H9 (cell line): ENCODE measurements around the gene SIM1. TPM values are rescaled to one million over a fixed set of nuclear protein-coding genes. Genes with fewer than 3 reads are reported as not detected.

ENCODE experiments used
- DNase-seq: peaks from one replicate; pipeline ENCODE4 v3.0.0-alpha.2; 2017
- H2AFZ ChIP-seq: one replicate; pipeline ENCODE4 v1.6.1; 2013; ENCODE audit warnings: mild to moderate bottlenecking, low read length, control low read depth, moderate library complexity
- H2AK5ac ChIP-seq: 2 replicates; pipeline ENCODE4 v1.6.1; 2013; ENCODE audit warnings: low read length, control low read depth, mixed read lengths; ENCODE audit not compliant: insufficient read length
- H2BK120ac ChIP-seq: one replicate; pipeline ENCODE4 v1.6.1; 2013; ENCODE audit warnings: low read depth, mild to moderate bottlenecking, low read length, control low read depth, inconsistent platforms; ENCODE audit not compliant: poor library complexity, severe bottlenecking
- H2BK12ac ChIP-seq: 2 replicates; pipeline ENCODE4 v1.6.1; 2013; ENCODE audit warnings: low read length, control low read depth, mixed read lengths, low read depth; ENCODE audit not compliant: insufficient read length
- H2BK15ac ChIP-seq: 2 replicates; pipeline ENCODE4 v1.6.1; 2013; ENCODE audit warnings: low read depth, low read length, control low read depth
- H2BK20ac ChIP-seq: one replicate; pipeline ENCODE4 v1.6.1; 2013; ENCODE audit warnings: low read depth, mild to moderate bottlenecking, low read length, control low read depth, inconsistent platforms; ENCODE audit not compliant: poor library complexity, severe bottlenecking
- H2BK5ac ChIP-seq: 2 replicates; pipeline ENCODE4 v1.6.1; 2013; ENCODE audit warnings: low read length, control low read depth, mixed read lengths; ENCODE audit not compliant: insufficient read length
- H3K14ac ChIP-seq: 2 replicates; pipeline ENCODE4 v1.6.1; 2013; ENCODE audit warnings: low read length, control low read depth; ENCODE audit not compliant: insufficient read depth
- H3K18ac ChIP-seq: 2 replicates; pipeline ENCODE4 v1.6.1; 2013; ENCODE audit warnings: low read depth, mild to moderate bottlenecking, mixed read lengths, low read length, control low read depth; ENCODE audit not compliant: insufficient read length
- H3K23ac ChIP-seq: 2 replicates; pipeline ENCODE4 v1.6.1; 2013; ENCODE audit warnings: low read length, control low read depth, mixed read lengths, low read depth; ENCODE audit not compliant: insufficient read length
- H3K23me2 ChIP-seq: 2 replicates; pipeline ENCODE4 v1.6.1; 2013; ENCODE audit warnings: low read depth, mild to moderate bottlenecking, mixed read lengths, low read length, control low read depth; ENCODE audit not compliant: insufficient read length, poor library complexity, severe bottlenecking
- H3K27ac ChIP-seq: 2 replicates; pipeline ENCODE4 v1.5.1; 2013; ENCODE audit warnings: low read length, control low read depth, mixed read lengths, low read depth; ENCODE audit not compliant: insufficient read length
- H3K27me3 ChIP-seq: 2 replicates; pipeline ENCODE4 v1.6.1; 2013; ENCODE audit warnings: low read length, control low read depth, inconsistent platforms; ENCODE audit not compliant: insufficient read depth
- H3K4ac ChIP-seq: 2 replicates; pipeline ENCODE4 v1.6.1; 2013; ENCODE audit warnings: low read depth, mild to moderate bottlenecking, control low read depth, inconsistent platforms, low read length, moderate library complexity
- H3K4me1 ChIP-seq: 2 replicates; pipeline ENCODE4 v1.6.1; 2013; ENCODE audit warnings: low read length, control low read depth, inconsistent platforms; ENCODE audit not compliant: insufficient read depth
- H3K4me2 ChIP-seq: 2 replicates; pipeline ENCODE4 v1.6.1; 2013; ENCODE audit warnings: low read length, control low read depth, mixed read lengths; ENCODE audit not compliant: insufficient read length, insufficient read depth
- H3K56ac ChIP-seq: 2 replicates; pipeline ENCODE4 v1.6.1; 2013; ENCODE audit warnings: low read depth, mild to moderate bottlenecking, mixed read lengths, low read length, control low read depth; ENCODE audit not compliant: insufficient read length
- H3K79me1 ChIP-seq: 2 replicates; pipeline ENCODE4 v1.6.1; 2013; ENCODE audit warnings: low read depth, mild to moderate bottlenecking, moderate library complexity, low read length, control low read depth, inconsistent platforms; ENCODE audit not compliant: insufficient read depth, poor library complexity, severe bottlenecking
- H3K79me2 ChIP-seq: 2 replicates; pipeline ENCODE4 v1.6.1; 2013; ENCODE audit warnings: low read length, control low read depth, inconsistent platforms; ENCODE audit not compliant: insufficient read depth
- H3K9ac ChIP-seq: 2 replicates; pipeline ENCODE4 v1.6.1; 2013; ENCODE audit warnings: low read length, control low read depth, mixed read lengths; ENCODE audit not compliant: insufficient read length; ENCODE audit errors: extremely low read depth
- H3K9me3 ChIP-seq: one replicate; pipeline ENCODE4 v1.6.1; 2013; ENCODE audit warnings: low read depth, low read length, inconsistent platforms; ENCODE audit not compliant: control insufficient read depth
- H3T11ph ChIP-seq: one replicate; pipeline ENCODE4 v1.6.1; 2013; ENCODE audit warnings: mild to moderate bottlenecking, low read length, control low read depth, inconsistent platforms
- H4K20me1 ChIP-seq: one replicate; pipeline ENCODE4 v1.6.1; 2013; ENCODE audit not compliant: control insufficient read depth, insufficient read length, insufficient read depth
- H4K5ac ChIP-seq: 2 replicates; pipeline ENCODE4 v1.6.1; 2013; ENCODE audit warnings: low read depth, mild to moderate bottlenecking, mixed read lengths, low read length, control low read depth; ENCODE audit not compliant: insufficient read length
- H4K8ac ChIP-seq: replicated peaks from 2 replicates; pipeline ENCODE4 v1.6.1; 2013; ENCODE audit warnings: low read length, control low read depth, mixed read lengths, low read depth; ENCODE audit not compliant: insufficient read length
- H4K91ac ChIP-seq: 2 replicates; pipeline ENCODE4 v1.6.1; 2013; ENCODE audit warnings: low read depth, mild to moderate bottlenecking, moderate library complexity, mixed read lengths, low read length, control low read depth; ENCODE audit not compliant: insufficient read length
- H3K27ac Mint-ChIP-seq, 3 experiments: 2 replicates in 2 of 3; 3 replicates in 1 of 3; pipeline ENCODE4 v1.8.0; 2020 to 2021; ENCODE audit warnings: mixed read lengths in 3 of 3, mild to moderate bottlenecking in 1 of 3, moderate library complexity in 1 of 3
- H3K27me3 Mint-ChIP-seq: 2 replicates; pipeline ENCODE4 v1.8.0; 2021; ENCODE audit warnings: low read depth, mild to moderate bottlenecking, moderate library complexity, mixed read lengths
- H3K36me3 Mint-ChIP-seq, 3 experiments: 2 replicates in 2 of 3; 3 replicates in 1 of 3; pipeline ENCODE4 v1.8.0; 2020 to 2021; ENCODE audit warnings: low read depth in 3 of 3, mixed read lengths in 3 of 3; ENCODE audit not compliant: insufficient read depth in 1 of 3
- H3K4me1 Mint-ChIP-seq, 2 experiments: 2 replicates each; pipeline ENCODE4 v1.8.0; 2020; ENCODE audit warnings: mixed read lengths in 2 of 2
- H3K4me3 Mint-ChIP-seq, 2 experiments: 2 replicates in 1 of 2; 3 replicates in 1 of 2; pipeline ENCODE4 v1.8.0; 2020 to 2021; ENCODE audit warnings: mild to moderate bottlenecking in 2 of 2, mixed read lengths in 2 of 2, moderate library complexity in 1 of 2
- H3K9me3 Mint-ChIP-seq, 2 experiments: 2 replicates in 1 of 2; 3 replicates in 1 of 2; pipeline ENCODE4 v1.8.0; 2020; ENCODE audit warnings: mild to moderate bottlenecking in 2 of 2, mixed read lengths in 2 of 2, moderate library complexity in 1 of 2
- CTCF ChIP-seq: fragments of 200-600 bp; sonication (generic); conservative IDR thresholded peaks from 3 replicates; pipeline ENCODE4 v1.8.0; 2021; ENCODE audit warnings: antibody characterized with exemption, mild to moderate bottlenecking
- WGBS: extraction: QIAGEN DNeasy Blood & Tissue Kit; methylation state at CpG from one replicate; pipeline ENCODE4 v1.1.7; 2013; ENCODE audit warnings: missing lambda C conversion rate, low lambda C conversion rate, mixed read lengths; ENCODE audit not compliant: insufficient read length; ENCODE audit errors: extremely low coverage; 5-methylcytosine and 5-hydroxymethylcytosine counted together
- total RNA-seq: library from RNA; stranded (reverse); gene quantifications from 2 replicates; pipeline ENCODE4 v1.2.1, GENCODE V29; 2021

Gene SIM1
- total RNA-seq, 1 experiment from 2014 or later: not detected

GRCh38 chr6:100484474-100484873 is 19.8 kb upstream of the SIM1 start:
- no peak overlapping the region for H3K27ac Mint-ChIP-seq
- Histone ChIP-seq H2BK5ac (no peak overlapping the region), H3K27me3 (no peaks in the 10 kb centered on the region), H2BK120ac (no peak overlapping the region), H3K14ac (no peak overlapping the region), H3K56ac (no peak overlapping the region), H3K9ac (no peak overlapping the region), H3K79me1 (no peaks in the 10 kb centered on the region), H3K9me3 (no peaks in the 10 kb centered on the region), H2AFZ (no peak overlapping the region), H3K4me2 (no peak overlapping the region), H4K91ac (no peak overlapping the region), H3K23ac (no peak overlapping the region), H2AK5ac (no peak overlapping the region), H3K18ac (no peak overlapping the region), H3K4ac (no peak overlapping the region), H2BK12ac (no peak overlapping the region), H4K8ac (no peak overlapping the region), H2BK20ac (no peak overlapping the region), H3K79me2 (no peaks in the 10 kb centered on the region), H3K4me1 (no peaks in the 10 kb centered on the region), H4K5ac (no peak overlapping the region), H3T11ph (no peak overlapping the region), H3K27ac (no peak overlapping the region), H3K23me2 (no peaks in the 10 kb centered on the region), H4K20me1 (no peaks in the 10 kb centered on the region), H2BK15ac (no peak overlapping the region)
- no CpG with 5 or more reads among the region's 5 CpGs for WGBS
- H3K36me3 Mint-ChIP-seq: peaks cover 0 to 2% (median 2%) of the 10 kb centered on the region in 3 experiments; a peak in 3 of 7 replicates
- peaks cover 3% of the 10 kb centered on the region for H3K27me3 Mint-ChIP-seq
- no peak overlapping the region for H3K4me3 Mint-ChIP-seq
- H3K4me1 Mint-ChIP-seq: no peaks in the 10 kb centered on the region
- no peak for DNase-seq
- no peak for TF ChIP-seq CTCF
- H3K9me3 Mint-ChIP-seq: peaks cover 2% of the 10 kb centered on the region in 2 experiments; a peak in 3 of 5 replicates
